GM12878 (cell line): Measurements from ENCODE around the gene PLEKHG4B. TPM values are rescaled to one million over a fixed set of nuclear protein-coding genes. Genes with fewer than 3 reads are reported as not detected.

ENCODE experiments used
- ATAC-seq: fragments of 200-7000 bp; cut with Tn5 transposase; 3 replicates; pipeline ENCODE4 v1.9.1; 2020; ENCODE audit warnings: mild to moderate bottlenecking, moderate library complexity
- BruUV-seq: library from RNA; stranded (reverse); fragments of 400-500 nt; replicated peaks from 2 replicates; lab custom pipeline; 2021; lab: Mats Ljungman, UMichigan
- CTCF ChIA-PET: fragments of 300-600 bp; sonication (Branson Sonifier 250); formaldehyde crosslinking; extraction: SDS; loops from one replicate; lab custom pipeline; 2021; ENCODE audit warnings: inconsistent platforms; lab: Yijun Ruan, JAX
- POLR2A ChIA-PET: fragments of 350-600 bp; formaldehyde crosslinking; extraction: SDS; loops from one replicate; lab custom pipeline; 2021; ENCODE audit warnings: inconsistent platforms; lab: Charles Lee
- RAD21 ChIA-PET: fragments of 300-600 bp; sonication (Branson Sonifier 250); formaldehyde crosslinking; loops from one replicate; lab custom pipeline; 2023; ENCODE audit warnings: antibody characterized with exemption; ENCODE audit not compliant: unreplicated experiment; lab: Charles Lee
- SMC1A ChIA-PET: fragments of 300-600 bp; sonication (Branson Sonifier 250); formaldehyde crosslinking; loops from one replicate; lab custom pipeline; 2023; ENCODE audit not compliant: unreplicated experiment, uncharacterized antibody; lab: Charles Lee
- DNase-seq: peaks from one replicate; pipeline ENCODE4 v3.0.0-alpha.2; 2011; ENCODE audit warnings: low read depth, low spot score
- FAIRE-seq: peaks from 3 replicates; lab custom pipeline; 2011; peaks lifted over from hg19 to GRCh38; lab: Jason Lieb, UNC
- H2AFZ ChIP-seq: 2 replicates; pipeline ENCODE4 v1.6.0; 2011; ENCODE audit warnings: low read depth, low read length, control low read depth; ENCODE audit not compliant: control insufficient read depth
- H3K27ac ChIP-seq: 2 replicates; pipeline ENCODE4 v1.5.1; 2011; ENCODE audit warnings: control low read depth; ENCODE audit not compliant: control insufficient read depth, insufficient read depth
- H3K27me3 ChIP-seq, 2 experiments: replicated peaks in 1 of 2; 2 replicates each; pipeline versions ENCODE4 v1.6.0 to v1.6.1; 2011; ENCODE audit warnings: low read length in 1 of 2; ENCODE audit not compliant: control insufficient read depth in 2 of 2, insufficient read depth in 2 of 2
- H3K36me3 ChIP-seq, 2 experiments: 2 replicates each; pipeline ENCODE4 v1.5.1; 2011; ENCODE audit warnings: low read length in 1 of 2; ENCODE audit not compliant: control insufficient read depth in 2 of 2, insufficient read depth in 2 of 2
- H3K4me1 ChIP-seq: 2 replicates; pipeline ENCODE4 v1.6.1; 2011; ENCODE audit warnings: mild to moderate bottlenecking, low read length, moderate library complexity, mixed read lengths; ENCODE audit not compliant: control insufficient read depth, insufficient read depth
- H3K4me2 ChIP-seq: 2 replicates; pipeline ENCODE4 v1.6.0; 2011; ENCODE audit warnings: control low read depth; ENCODE audit not compliant: control insufficient read depth, insufficient read depth
- H3K4me3 ChIP-seq: fragments of 200-600 bp; sonication (generic); 2 replicates; pipeline ENCODE4 v1.5.1; 2016
- H3K79me2 ChIP-seq: 2 replicates; pipeline ENCODE4 v1.6.0; 2011; ENCODE audit warnings: low read length; ENCODE audit not compliant: control insufficient read depth, insufficient read depth
- H3K9ac ChIP-seq: 2 replicates; pipeline ENCODE4 v1.8.0; 2011; ENCODE audit warnings: low read length, control low read depth, mixed read lengths; ENCODE audit not compliant: control insufficient read depth, insufficient read depth
- H3K9me3 ChIP-seq: replicated peaks from 3 replicates; pipeline ENCODE4 v1.5.1; 2011; ENCODE audit warnings: mild to moderate bottlenecking, low read length; ENCODE audit not compliant: control insufficient read depth, insufficient read depth
- H4K20me1 ChIP-seq: 2 replicates; pipeline ENCODE4 v1.6.0; 2011; ENCODE audit not compliant: control insufficient read depth, insufficient read depth
- CREM ChIP-seq: IDR thresholded peaks from 2 replicates; pipeline ENCODE4 v1.6.1; 2014; ENCODE audit warnings: antibody characterized with exemption, low read depth
- E4F1 ChIP-seq: fragments of 450-650 bp; IDR thresholded peaks from 2 replicates; pipeline ENCODE4 v1.6.1; 2018; ENCODE audit warnings: borderline replicate concordance, mild to moderate bottlenecking; ENCODE audit not compliant: partially characterized antibody
- HDGF ChIP-seq: fragments of 450-650 bp; IDR thresholded peaks from 2 replicates; pipeline ENCODE4 v1.6.1; 2016; ENCODE audit warnings: antibody characterized with exemption
- MYB ChIP-seq: fragments of 150-350 bp; IDR thresholded peaks from 2 replicates; pipeline ENCODE4 v1.6.1; 2014; ENCODE audit warnings: mild to moderate bottlenecking, low read depth, low read length, borderline replicate concordance
- NR2F1 ChIP-seq: fragments of 450-650 bp; conservative IDR thresholded peaks from 2 replicates; pipeline ENCODE4 v1.6.1; 2017; ENCODE audit warnings: mild to moderate bottlenecking
- SMAD1 ChIP-seq: fragments of 450-650 bp; IDR thresholded peaks from 2 replicates; pipeline ENCODE4 v1.6.1; 2018; ENCODE audit warnings: mild to moderate bottlenecking, low read depth; ENCODE audit not compliant: partially characterized antibody
- SREBF1 ChIP-seq: IDR thresholded peaks from 2 replicates; pipeline ENCODE4 v1.6.1; 2012; ENCODE audit warnings: mild to moderate bottlenecking, low read length
- SUPT20H ChIP-seq: IDR thresholded peaks from 2 replicates; pipeline ENCODE4 v1.6.1; 2011; ENCODE audit warnings: low read depth, mild to moderate bottlenecking, low read length, moderate library complexity, borderline replicate concordance; ENCODE audit not compliant: control insufficient read depth
- WGBS: methylation state at CpG from one replicate; pipeline ENCODE4 v1.1.6; 2016; ENCODE audit warnings: low lambda C conversion rate; ENCODE audit not compliant: insufficient replicate concordance, insufficient coverage; ENCODE audit errors: missing lambda C conversion rate; 5-methylcytosine and 5-hydroxymethylcytosine counted together
- in situ Hi-C: fragments of 300-500 bp; cut with MboI; formaldehyde crosslinking; loops from 9 replicates; pipeline ENCODE4 v1.14.3; 2018; ENCODE audit warnings: mixed read lengths
- intact Hi-C: fragments of 100-400 bp; cut with micrococcal nuclease; formaldehyde crosslinking; loops from one replicate; pipeline ENCODE4 v1.14.2; 2022; ENCODE audit not compliant: unreplicated experiment
- polyA plus RNA-seq, 11 experiments: library from polyadenylated mRNA; depleted of rRNA in 4 of 11; unstranded in 6 of 11; stranded (reverse) in 5 of 11; fragments of >200 nt; fragmentation: Nextera tagmentation in 4 of 11; fragmentation: Illumina TruSeq in 1 of 11; extraction: Ambion mirVana in 4 of 11; extraction: Trizol in 1 of 11; gene quantifications; 1 replicate in 1 of 11; 2 replicates in 10 of 11; pipeline versions ENCODE4 v1.2.1 to v1.2.3, GENCODE V29; 2011 to 2016; ENCODE audit warnings: inconsistent platforms in 2 of 11, missing spikeins in 2 of 11, low read depth in 1 of 11
- total RNA-seq, 4 experiments: library from RNA; depleted of rRNA in 3 of 4; stranded (reverse); fragments of >200 nt in 3 of 4; fragmentation: Illumina TruSeq in 1 of 4; extraction: Trizol in 1 of 4; gene quantifications; 2 replicates each; pipeline versions ENCODE4 v1.2.1 to v1.2.3, GENCODE V29; 2013 to 2021

PLEKHG4B gene
- total and polyA plus RNA-seq, 10 of the 15 experiments (the other 5 are each of a cell fraction or from before 2014, with no cell fraction given), result under 0.01 to 0.05 (median 0.01) TPM; not detected in 6

GRCh38 chr5:160921-161802 lies 69.2 kb downstream of the PLEKHG4B start (continued):
- TF ChIP-seq E4F1 (no peak), HDGF (no peak), NR2F1 (no peak), MYB (no peak), SREBF1 (no peak), CREM (no peak), SMAD1 (no peak)
- TF ChIP-seq, all 136 proteins: peak for 0

- no peak overlapping the region for H3K4me2 ChIP-seq
- RAD21 ChIA-PET, result no interaction called here
- no TSS peak for BruUV-seq
- POLR2A ChIA-PET, result no interaction called here
- H3K27me3 ChIP-seq, result no peaks in the 10 kb centered on the region
- no peaks in the 10 kb centered on the region for H4K20me1 ChIP-seq
- no peaks in the 10 kb centered on the region for H3K4me1 ChIP-seq
- 77% methylated on average over 17 of the region's 17 CpGs for WGBS
- no peak overlapping the region for H3K27ac ChIP-seq
- H2AFZ ChIP-seq, result no peak overlapping the region
- no peak overlapping the region for H3K9ac ChIP-seq
- no peaks in the 10 kb centered on the region for H3K79me2 ChIP-seq
- TF ChIP-seq SUPT20H, result no peak
- in situ Hi-C loops, result no loop called here
- CTCF ChIA-PET, result no interaction called here
- SMC1A ChIA-PET, result no interaction called here
- FAIRE-seq (no peak), DNase-seq (no peak), ATAC-seq (no peak)
- no peak overlapping the region for H3K4me3 ChIP-seq
- intact Hi-C loops, result no loop called here
- H3K9me3 ChIP-seq, result no peaks in the 10 kb centered on the region; the same call in 2 of the 3 replicates
- H3K36me3 ChIP-seq, result no peaks in the 10 kb centered on the region
Observed at GRCh38 chr5:161803-162110, 69.8 kb downstream of the PLEKHG4B start.
